ENCODE results near the gene MAT1A. TPM values are rescaled to one million over a fixed set of nuclear protein-coding genes. Genes with fewer than 3 reads are reported as not detected.
A peak's percentile ranks its signal among the peaks of the same experiment; 100 is the strongest.

Gene MAT1A
- total and polyA plus RNA-seq, 2 of the 13 experiments (the other 11 are each of a cell fraction or from before 2014, with no cell fraction given) = 57.1 to 76.9 TPM

- TF ChIP-seq REXO4 (CRISPR knock-in tag; IDR thresholded peaks at IDR 0.05; ENCODE audit: borderline replicate concordance) = no peak
- no peak for TF ChIP-seq NFYB (CRISPR knock-in tag; IDR thresholded peaks at IDR 0.05)
- no peak for TF ChIP-seq GMEB1 (CRISPR knock-in tag; IDR thresholded peaks at IDR 0.05; ENCODE audit: borderline replicate concordance)
- no peak for TF ChIP-seq BCL3 (CRISPR knock-in tag; IDR thresholded peaks at IDR 0.05)
- TF ChIP-seq AGO2 (optimal IDR thresholded peaks at IDR 0.05; ENCODE audit: low read depth, low read length) = no peak
- peak; percentile 58; the same call in 1 of the 2 replicates for TF ChIP-seq ZNF605 (CRISPR knock-in tag; IDR thresholded peaks at IDR 0.05)
- TF ChIP-seq POLR2G (IDR thresholded peaks at IDR 0.05; ENCODE audit: low read depth, low read length) = peak; percentile 42
- peak; percentile 84 for TF ChIP-seq HMG20B (CRISPR knock-in tag; conservative IDR thresholded peaks at IDR 0.05)
- TF ChIP-seq SRSF1 (optimal IDR thresholded peaks at IDR 0.05; ENCODE audit: low read depth, low read length) = no peak
- no peak for TF ChIP-seq CCAR2 (optimal IDR thresholded peaks at IDR 0.05; ENCODE audit: low read depth, low read length)
- peak; percentile 96 for TF ChIP-seq GATAD2A (CRISPR knock-in tag; IDR thresholded peaks at IDR 0.05)
- no peak for TF ChIP-seq ZSCAN29 (CRISPR knock-in tag; conservative IDR thresholded peaks at IDR 0.05)
- TF ChIP-seq ZNF770 (CRISPR knock-in tag; IDR thresholded peaks at IDR 0.05) = peak; percentile 48; the same call in 1 of the 2 replicates
- no peak for TF ChIP-seq THYN1 (CRISPR knock-in tag; IDR thresholded peaks at IDR 0.05; ENCODE audit: borderline replicate concordance, low read depth)
- no peak for TF ChIP-seq JDP2 (CRISPR knock-in tag; IDR thresholded peaks at IDR 0.05; ENCODE audit: borderline replicate concordance)
- TF ChIP-seq RXRA (CRISPR knock-in tag; IDR thresholded peaks at IDR 0.05) = peak; percentile 74; the same call in 1 of the 2 replicates
- no peak for TF ChIP-seq ZXDC (CRISPR knock-in tag; IDR thresholded peaks at IDR 0.05)
- TF ChIP-seq MXD4 (CRISPR knock-in tag; IDR thresholded peaks at IDR 0.05) = no peak; the same call in 1 of the 2 replicates
- no peak for TF ChIP-seq ZNF253 (CRISPR knock-in tag; IDR thresholded peaks at IDR 0.05; ENCODE audit: borderline replicate concordance)
- TF ChIP-seq FOXJ3 (CRISPR knock-in tag; IDR thresholded peaks at IDR 0.05; ENCODE audit: borderline replicate concordance) = peak; percentile 84; the same call in 1 of the 2 replicates
Observed at GRCh38 chr10:80272793-80273522, 16.5 kb downstream of the MAT1A start (continued).

All from HepG2 (cell line).